UCSD-AML1 (cell line): ENCODE measurements around the gene PLB1.

Experiments
- DNase-seq: peaks from one replicate; lab custom pipeline; 2025; ENCODE audit not compliant: unreplicated experiment; lab: John Stamatoyannopoulos, UW

The PLB1 gene

DNA sequence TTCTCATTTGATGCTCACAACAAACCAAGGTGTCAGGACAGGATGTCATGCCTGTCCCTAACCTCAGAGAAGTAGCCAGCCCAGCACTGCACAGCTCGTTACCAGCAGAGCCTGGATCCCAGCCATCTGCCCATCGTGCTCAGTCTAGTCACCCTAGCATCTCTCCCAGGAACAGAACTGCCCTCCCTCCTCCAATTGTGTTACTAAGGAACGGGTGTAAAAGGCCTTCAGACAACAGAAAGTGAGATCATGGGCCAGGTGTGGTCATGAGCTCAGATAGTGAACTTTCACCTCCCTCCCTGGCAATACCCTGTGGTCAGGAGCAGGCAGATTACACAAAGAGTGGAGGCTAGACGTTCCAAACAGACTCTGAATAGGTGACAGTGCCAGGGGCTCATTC lies 144.0 kb downstream of the PLB1 start:
- DNase-seq = no peak

DNA sequence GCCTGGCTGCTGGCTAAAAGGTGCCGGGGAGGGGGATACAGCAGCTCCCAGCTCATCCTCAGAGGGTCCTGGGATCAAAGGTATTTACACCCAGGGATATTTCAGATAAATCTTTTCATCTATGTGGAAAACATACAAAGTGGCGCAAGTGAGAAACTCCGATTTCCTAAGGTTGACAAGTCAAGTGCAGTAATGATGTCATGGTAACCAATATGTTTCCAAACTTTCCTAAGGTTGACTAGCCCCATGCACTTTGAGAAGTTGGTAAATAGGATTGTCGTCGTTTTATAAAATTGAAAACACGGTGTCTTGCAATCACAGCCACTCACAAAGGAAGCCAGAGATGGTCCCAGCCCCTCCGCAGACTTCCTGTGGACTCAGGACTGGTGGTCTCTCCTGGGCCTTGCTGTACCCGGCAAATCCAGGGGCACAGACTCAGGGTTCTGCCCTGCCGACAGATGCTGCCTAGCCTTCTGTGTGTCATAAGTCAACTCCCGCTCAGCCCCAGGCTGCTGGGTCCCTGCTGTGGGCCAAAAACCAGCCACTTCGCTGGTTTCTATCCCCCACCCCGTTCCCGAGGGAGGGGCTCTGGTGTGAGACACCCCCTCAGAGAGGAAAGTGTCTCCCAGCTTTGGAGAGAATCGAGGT lies 144.5 kb downstream of the PLB1 start:
- DNase-seq = no peak

DNA sequence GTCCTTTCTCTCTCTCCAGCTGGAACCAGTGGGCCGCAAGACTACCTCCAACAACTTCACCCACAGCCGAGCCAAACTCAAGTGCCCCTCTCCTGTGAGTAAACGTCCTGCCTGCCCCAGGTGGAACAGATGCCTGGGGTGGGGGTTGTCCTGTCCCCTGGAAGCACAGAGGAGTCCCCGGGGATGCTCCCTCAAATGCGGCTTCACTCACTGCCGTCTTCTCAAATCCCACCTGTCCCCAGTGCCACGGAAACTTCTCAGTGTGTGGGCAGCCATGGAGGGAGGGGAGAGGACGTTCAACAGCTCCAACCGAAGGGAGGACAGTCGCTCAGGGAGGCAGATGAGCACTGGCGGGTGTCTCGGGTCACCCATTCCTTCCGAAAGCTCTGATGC lies 145.0 kb downstream of the PLB1 start:
- no peak for DNase-seq

DNA sequence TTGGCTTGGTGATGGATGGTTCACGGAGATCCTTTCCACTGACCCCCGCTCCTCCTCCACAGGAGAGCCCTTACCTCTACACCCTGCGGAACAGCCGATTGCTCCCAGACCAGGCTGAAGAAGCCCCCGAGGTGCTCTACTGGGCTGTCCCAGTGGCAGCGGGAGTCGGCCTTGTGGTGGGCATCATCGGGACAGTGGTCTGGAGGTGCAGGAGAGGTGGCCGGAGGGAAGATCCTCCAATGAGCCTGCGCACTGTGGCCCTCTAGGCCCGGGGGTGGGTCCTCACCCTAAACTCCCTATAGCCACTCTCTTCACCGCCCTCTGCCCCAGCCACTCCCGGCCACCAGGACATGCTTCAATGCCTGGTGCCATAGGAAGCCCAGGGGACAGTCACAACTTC lies 146.9 kb downstream of the PLB1 start:
- no peak for DNase-seq

DNA sequence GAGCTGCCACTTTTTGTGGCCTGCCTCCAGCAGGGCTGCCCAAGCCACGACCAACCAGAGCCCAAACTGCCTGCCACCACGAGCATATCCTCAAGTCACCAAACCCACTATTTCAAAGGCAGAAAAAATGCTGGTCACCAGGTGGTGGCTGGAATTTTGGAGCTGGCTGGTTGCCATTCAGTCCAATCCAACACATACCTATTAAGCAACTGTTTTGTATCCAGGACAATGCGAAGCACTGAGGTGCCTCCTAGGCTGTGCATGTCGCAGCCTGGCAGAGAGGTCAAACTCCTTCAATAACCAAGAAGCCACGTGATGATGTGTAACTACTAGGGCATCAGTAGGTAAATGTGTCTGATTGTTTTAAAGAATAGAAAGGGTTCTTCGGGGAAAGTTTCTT lies 147.5 kb downstream of the PLB1 start:
- no peak for DNase-seq

DNA sequence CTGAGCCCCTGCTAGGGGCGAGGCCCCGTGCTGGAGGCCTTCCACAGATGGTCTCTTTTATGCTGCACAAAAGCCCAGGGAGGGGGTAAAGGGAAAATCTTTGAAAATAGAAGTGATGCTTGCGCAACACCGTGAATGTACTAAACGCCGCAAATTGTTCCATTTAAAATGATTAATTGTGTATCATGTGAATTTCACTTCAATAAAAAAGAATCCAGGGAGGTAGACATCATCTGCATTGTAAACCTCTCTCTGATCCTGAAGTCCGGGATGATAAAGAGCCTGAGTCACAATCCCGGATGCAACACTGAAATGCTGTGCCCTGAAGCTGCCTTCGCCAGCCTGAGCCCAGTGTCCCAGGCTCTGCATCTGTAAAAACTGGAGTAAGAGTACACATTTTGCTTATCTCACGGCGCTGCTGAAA lies 148.1 kb downstream of the PLB1 start:
- DNase-seq = no peak

DNA sequence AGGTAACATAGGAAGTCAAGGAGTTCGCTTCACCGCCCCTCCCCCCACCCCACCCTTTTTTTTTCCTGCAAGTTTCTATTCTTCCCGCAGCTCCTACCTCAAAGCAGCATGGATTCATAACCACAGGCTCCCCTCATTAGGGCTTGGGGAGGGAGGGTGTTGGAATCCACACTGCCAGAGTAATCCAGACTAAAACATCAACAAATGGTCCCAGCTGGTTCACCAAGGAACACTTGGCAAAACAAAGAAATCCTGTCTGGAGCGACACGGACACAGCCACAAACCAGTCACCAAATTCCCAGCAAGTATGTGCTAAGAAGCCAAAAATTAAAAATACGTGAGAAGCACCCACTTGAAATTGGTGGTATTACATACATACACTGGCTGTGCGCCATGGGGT lies 148.9 kb downstream of the PLB1 start:
- DNase-seq = no peak

DNA sequence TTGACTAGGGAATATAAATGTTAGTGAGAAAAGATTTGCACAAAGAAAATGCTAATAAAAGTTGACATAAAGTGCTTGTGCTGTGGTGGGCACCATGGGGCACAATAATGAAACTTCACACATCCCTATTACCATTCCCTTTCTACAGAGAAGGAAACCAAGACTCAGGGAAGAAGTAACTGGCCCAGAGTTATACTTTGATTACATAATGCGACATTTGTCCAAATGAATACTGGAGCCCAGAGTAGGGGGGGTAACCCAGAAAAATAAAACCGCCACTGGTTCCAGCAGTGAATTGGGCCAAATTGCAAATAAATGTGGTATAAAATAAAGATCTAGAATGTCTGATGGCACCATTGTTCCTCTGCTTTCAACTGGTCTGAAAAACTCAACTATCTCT lies 149.7 kb downstream of the PLB1 start:
- no peak for DNase-seq

DNA sequence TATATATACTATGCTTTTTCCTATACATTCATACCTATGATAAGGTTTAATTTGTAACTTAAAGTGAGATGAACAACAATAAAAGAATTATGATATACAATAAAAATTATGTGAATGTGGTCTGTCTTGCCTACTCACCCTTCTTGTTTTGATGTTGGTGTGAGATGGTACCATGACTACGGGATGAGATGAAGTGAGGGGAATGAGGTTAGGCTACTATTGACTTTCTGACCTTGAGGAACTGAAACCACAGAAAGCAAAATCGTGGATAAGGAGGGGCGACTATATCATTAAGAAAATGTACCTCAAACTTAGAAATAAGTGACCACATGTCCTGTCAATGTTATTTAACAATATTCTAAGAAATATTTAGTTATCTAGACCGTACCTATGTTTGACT lies 151.8 kb downstream of the PLB1 start:
- DNase-seq = no peak

DNA sequence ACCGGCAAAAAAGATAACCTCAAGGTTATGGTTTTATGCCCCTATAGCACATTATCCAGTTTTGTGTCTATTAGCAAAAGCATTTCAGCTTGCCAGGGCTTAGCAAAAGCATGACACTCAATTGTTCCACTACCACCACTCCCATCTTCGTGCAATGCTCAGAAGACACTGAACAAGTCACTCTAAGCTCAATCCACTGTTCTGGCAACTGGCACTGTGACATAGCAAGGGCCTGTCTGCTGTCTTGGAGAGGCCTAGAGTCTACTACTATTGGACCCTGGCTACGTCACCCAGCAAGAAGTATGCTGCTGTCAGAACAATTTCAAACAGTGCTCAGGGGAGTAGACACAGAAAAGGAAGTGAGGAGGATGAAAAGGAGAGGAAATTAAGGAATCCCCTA lies 152.3 kb downstream of the PLB1 start:
- DNase-seq = no peak

DNA sequence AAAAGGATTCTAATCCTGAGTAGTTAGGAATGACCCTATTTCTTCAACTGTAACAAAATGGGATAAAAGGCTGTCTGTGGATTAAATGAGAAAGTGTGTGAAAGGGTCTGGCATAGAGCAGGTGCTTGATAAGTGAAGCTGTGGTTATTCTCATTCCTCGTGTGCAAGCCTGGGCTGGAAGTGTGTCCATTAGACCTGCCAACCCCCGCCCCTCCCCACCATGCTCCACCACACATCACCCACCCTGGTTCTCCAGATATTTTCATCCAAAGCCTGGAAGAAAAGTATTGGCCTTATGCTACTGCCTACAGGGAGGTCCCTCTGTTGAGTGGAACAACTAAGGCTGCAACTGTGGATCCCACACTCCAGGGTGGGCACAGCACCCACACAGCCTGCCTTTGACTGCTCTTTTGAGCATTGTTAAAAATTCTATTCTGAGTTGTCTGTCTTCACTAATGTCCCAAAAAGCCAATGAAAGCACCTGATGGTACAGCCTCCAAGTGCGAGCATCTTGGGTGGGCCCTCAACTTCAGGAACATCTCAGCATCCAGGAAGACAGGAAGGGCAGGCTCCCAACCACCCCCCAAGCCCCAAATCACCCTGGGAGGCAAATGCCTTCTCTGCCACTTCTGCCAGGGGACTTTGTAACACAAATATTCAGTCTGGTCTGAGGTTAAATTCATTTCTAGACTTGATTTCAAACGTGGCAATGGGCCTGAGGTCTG lies 153.0 kb downstream of the PLB1 start:
- DNase-seq = no peak

DNA sequence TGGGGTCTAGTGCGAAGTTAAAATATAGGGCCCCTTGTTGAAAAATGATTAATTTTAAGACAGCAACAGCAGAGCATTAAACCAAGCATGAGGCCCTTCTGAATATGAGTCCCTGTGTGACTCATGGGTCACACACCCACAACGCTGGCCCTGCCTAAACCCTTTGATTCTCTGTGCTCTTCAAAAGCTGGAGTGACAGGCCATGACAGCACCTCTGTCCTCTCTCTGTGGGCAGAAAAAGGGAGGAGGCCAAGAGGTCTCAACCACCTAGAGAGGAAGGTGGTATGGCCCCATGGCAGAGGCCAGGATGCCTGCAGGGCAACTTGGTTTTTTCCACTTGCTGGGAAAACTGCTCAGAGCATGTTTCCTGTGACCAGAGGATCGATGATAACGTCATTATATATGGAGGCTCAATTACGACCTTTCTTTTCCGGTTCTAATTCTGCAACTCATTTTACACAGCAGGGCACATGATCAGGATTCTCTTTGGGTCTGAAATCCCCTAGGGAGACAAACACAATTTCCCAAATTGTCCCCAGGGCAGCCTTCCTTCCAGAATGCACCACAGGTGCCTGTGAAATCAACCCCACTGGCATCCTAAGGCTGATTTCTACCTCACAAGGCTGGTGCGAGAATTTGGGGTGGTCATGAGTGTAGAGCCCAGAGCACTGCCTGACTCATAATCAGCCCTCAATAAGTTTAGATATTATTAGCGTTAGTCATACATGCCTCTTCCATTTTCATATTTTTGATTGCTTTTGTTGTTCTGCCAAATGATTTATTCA lies 153.8 kb downstream of the PLB1 start:
- DNase-seq = no peak

DNA sequence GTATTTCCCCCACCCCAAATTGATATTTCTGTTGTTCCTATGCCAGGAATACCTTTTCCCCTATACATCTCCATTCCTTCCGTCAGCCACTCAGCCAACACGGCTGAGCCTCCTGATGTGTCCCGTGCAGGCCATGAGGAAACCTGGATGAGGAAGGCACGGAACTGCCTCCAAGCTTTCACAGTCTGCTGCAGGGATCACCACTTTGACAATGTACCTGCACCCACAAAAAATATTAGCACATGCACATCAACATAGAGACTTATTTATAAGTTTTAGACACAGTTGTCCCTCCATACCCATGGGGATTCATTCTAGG lies 154.4 kb downstream of the PLB1 start:
- DNase-seq = no peak

DNA sequence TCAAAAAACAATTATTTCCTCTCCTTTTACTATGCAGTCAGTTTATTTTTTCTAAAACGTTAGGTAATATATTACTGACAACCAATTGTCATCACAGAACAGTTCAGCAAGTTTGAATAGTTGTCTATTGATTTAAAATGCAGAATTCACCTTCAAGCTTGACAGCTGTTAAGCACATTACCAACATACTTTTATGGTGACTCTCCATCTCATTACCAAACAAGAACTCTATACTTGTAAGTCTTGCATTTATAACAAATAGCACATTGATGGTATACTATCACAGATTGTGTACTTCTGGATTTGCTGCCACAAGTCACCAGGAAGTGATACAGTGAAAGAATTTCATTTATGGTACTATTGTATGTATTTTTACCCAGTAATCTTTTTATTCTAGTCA lies 156.4 kb downstream of the PLB1 start:
- DNase-seq = no peak

DNA sequence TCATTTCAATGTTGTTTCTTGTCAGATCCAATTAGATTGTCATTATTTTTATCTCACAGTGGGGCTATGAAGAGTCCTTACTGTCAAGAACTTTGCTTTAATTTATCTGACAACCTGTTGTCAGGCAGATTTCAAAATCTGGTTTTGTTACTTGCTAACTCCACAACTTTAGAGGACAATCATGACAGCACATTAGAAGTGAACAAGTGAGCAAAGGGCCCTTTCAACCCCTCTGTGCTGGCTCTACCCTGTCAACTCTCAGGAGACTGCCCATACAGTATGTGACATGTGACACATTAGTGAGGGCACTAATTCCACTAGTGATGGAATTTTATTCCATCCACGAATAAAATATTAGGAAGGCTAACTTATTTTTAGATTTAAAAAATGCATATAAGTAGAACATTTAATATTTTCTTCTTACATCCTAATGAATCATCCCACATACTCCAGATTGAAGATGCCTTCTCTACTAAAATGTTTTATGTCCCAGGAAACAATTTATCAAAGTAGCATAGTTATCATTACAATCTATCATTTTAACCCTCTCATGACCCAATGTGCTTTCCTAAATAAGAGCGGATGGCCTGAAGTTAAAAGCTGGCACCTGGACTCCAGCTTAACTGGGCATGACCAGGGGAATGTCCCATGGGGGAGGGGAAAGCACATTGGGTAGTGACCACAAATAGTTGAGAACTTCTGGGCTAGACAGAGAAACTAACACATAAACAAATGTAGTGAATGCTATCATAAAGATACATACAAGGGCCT lies 158.2 kb downstream of the PLB1 start:
- no peak for DNase-seq

DNA sequence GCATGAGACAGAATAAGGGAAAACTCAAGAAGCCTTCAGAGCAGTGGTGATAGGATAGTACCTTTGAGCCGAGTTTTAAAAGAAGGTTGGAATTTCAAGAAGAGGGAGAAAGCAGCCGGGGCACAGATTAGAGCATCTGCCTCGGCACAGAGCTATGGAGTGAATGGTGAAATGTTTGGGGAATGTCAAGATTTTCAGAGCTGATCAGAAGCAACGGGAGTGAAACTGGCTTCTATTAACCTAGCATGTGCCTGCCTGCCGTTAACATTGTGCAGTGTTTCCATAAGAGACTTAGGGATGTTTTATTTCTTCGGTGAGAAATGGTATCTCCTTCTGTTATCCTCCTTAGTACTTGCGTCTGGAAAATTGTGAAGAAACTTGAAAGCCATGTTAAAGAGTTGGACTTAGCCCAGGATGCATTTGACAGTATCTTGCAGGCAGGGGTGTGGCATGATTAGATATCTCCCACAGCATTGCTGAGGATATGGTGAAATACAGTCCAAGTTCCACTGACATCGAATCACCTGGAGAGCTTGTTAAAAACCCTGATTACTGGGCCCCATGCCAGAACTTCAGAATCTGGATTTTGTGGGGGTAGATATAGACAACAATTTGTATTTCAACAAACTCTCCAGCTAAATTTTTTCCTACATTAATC lies 158.9 kb downstream of the PLB1 start:
- DNase-seq = no peak

DNA sequence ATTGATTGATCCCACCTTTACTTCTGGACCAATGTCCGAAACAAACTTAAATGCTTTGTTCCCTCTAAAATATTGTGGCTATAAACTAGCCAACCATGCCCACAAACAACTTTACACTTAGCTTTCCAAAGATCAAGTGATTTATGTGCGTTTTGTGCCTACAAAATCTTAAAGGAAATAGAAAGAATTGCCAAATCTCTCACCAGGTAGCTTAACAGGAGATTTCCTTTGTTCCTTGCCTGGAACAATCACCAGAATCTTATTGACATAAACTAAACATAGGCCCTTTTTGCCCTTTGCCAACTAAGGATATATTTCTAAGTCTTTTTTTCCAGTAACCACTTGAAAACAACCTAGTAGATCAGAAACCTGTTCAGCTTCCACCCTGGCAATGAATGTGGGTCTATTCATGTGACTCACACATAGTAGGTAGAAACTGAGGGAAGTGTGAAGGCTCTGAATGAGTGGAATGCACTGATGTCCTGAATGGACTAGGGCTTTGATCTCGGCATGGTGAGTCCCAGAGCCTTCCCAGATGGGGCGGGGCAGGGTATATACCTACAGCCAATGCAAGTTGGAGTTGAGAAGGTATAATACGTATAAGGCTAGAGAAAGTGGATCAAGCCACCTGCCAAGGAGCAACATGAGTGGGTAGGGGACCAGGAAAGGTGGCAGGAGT lies 161.2 kb downstream of the PLB1 start:
- no peak for DNase-seq

DNA sequence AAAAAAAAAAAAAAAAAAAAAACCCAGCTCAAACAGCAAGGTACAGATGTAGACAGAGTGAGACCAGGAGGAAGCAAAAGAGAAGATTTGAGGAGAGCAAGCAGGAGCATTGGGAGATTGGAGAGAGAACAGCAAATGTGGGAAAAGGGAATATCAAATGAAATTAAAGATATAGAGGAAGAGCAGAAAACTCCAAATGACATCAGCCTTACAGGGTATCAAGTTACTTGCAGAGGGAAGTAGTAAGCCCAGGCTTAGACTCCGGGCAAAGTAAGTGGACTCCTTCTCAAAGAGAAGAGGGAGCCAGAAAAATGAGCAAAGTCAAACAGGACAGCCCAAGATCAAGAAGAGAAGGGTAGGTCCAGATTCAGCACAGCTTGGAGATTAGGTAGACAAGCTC lies 162.5 kb downstream of the PLB1 start:
- no peak for DNase-seq

DNA sequence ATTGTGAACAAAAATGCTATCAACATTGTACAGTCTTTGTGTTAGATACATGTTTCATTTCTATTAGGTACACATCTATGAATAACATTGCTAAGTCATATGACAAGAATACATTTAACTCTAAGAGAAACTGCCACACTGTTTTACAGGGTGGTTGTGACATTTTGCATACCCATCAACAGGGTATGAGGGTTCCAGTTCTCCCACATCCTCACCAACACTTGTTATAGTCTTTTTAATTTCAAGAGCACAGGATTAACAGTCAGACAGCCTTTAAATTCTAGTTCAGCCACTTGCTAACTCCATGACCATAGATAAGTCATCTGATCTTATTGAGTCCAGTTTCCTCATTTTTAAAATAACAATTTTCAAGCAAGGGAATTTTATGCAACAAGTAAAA lies 163.3 kb downstream of the PLB1 start:
- DNase-seq = no peak

DNA sequence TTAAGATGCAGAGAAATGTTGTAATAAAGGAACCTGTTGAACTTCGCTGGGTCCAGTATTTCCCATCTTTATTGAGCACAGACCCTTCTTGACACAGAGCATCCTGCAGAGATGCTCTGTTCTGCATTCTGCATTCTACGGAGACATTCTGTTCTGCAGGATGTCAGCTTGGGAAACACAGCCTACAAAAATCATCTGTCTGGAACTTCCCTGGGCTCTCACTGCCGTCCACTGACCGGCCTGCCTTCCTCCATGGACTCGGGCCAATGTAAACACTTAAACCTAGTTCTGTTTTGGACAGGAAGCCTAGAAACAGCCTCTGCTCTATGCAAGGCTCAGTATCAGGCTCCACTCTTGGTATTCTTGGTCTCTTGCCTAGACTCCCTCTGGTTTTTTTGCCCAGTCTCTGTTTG lies 165.7 kb downstream of the PLB1 start:
- no peak for DNase-seq

DNA sequence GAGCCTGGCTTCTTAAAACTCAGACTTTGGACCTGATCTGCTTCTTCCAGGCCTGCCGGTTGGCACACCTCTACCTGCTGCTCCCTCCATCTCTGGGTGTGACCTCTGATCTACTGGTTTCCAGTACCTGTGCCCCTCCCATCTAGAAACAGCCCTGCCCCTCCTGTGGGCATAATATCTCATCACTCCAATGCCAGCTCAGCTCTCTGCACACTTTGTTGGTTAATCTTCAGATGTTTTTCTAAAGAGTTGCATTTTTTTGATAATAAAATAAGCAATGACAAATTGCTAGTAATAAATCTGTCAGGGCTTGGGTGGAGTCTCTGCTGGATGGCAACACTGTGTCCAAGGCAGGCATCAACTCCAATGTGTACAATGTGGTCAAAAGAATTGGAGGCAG lies 166.2 kb downstream of the PLB1 start:
- DNase-seq = no peak
